ENCODE results near the gene TSPAN7.

Gene TSPAN7

GRCh38 chrX:38595801-38596200 is 34.5 kb downstream of the TSPAN7 start:
- DNase-seq (ENCODE audit: low spot score), result no peak

- DNase-seq (ENCODE audit: low spot score), result no peak
Observed at GRCh38 chrX:38596939-38597338, 35.6 kb downstream of the TSPAN7 start.

GRCh38 chrX:38599796-38600755 is 38.7 kb downstream of the TSPAN7 start:
- DNase-seq (ENCODE audit: low spot score), result no peak

- DNase-seq (ENCODE audit: low spot score), result no peak
Observed at GRCh38 chrX:38601866-38602265, 40.5 kb downstream of the TSPAN7 start.

GRCh38 chrX:38606821-38607220 is 45.5 kb downstream of the TSPAN7 start:
- no peak for DNase-seq (ENCODE audit: low spot score)

- no peak for DNase-seq (ENCODE audit: low spot score)
Observed at GRCh38 chrX:38607976-38608375, 46.6 kb downstream of the TSPAN7 start.

GRCh38 chrX:38610849-38611248 is 49.5 kb downstream of the TSPAN7 start:
- DNase-seq (ENCODE audit: low spot score), result no peak

- no peak for DNase-seq (ENCODE audit: low spot score)
Observed at GRCh38 chrX:38612281-38612680, 50.9 kb downstream of the TSPAN7 start.

- DNase-seq (ENCODE audit: low spot score), result no peak
Observed at GRCh38 chrX:38614485-38614884, 53.1 kb downstream of the TSPAN7 start.

GRCh38 chrX:38616904-38617303 is 55.6 kb downstream of the TSPAN7 start:
- no peak for DNase-seq (ENCODE audit: low spot score)

GRCh38 chrX:38618180-38618579 is 56.8 kb downstream of the TSPAN7 start:
- no peak for DNase-seq (ENCODE audit: low spot score)

- no peak for DNase-seq (ENCODE audit: low spot score)
Observed at GRCh38 chrX:38620623-38621022, 59.3 kb downstream of the TSPAN7 start.

- no peak for DNase-seq (ENCODE audit: low spot score)
Observed at GRCh38 chrX:38626296-38626695, 65.0 kb downstream of the TSPAN7 start.

GRCh38 chrX:38627683-38628082 is 66.3 kb downstream of the TSPAN7 start:
- DNase-seq (ENCODE audit: low spot score), result peak; percentile 68

- DNase-seq (ENCODE audit: low spot score), result no peak
Observed at GRCh38 chrX:38628587-38628986, 67.2 kb downstream of the TSPAN7 start.

- no peak for DNase-seq (ENCODE audit: low spot score)
Observed at GRCh38 chrX:38632516-38632915, 71.2 kb downstream of the TSPAN7 start.

GRCh38 chrX:38634665-38635064 is 73.3 kb downstream of the TSPAN7 start:
- DNase-seq (ENCODE audit: low spot score), result no peak

- DNase-seq (ENCODE audit: low spot score), result no peak
Observed at GRCh38 chrX:38636949-38637819, 75.8 kb downstream of the TSPAN7 start.

- no peak for DNase-seq (ENCODE audit: low spot score)
Observed at GRCh38 chrX:38638952-38639529, 77.7 kb downstream of the TSPAN7 start.

- DNase-seq (ENCODE audit: low spot score), result no peak
Observed at GRCh38 chrX:38639730-38640129, 78.4 kb downstream of the TSPAN7 start.

GRCh38 chrX:38641197-38641596 is 79.9 kb downstream of the TSPAN7 start:
- DNase-seq (ENCODE audit: low spot score), result no peak

- no peak for DNase-seq (ENCODE audit: low spot score)
Observed at GRCh38 chrX:38643903-38644302, 82.6 kb downstream of the TSPAN7 start.

GRCh38 chrX:38646129-38646528 is 84.8 kb downstream of the TSPAN7 start:
- DNase-seq (ENCODE audit: low spot score), result no peak
